ENCODE measurements around the gene SH2D6.
"Not testable (repeated sequence)": the region's sequence is repeated elsewhere in the genome, so short reads cannot be mapped to it uniquely, and the experiment has no call there.

The SH2D6 gene

GRCh38 chr2:85418132-85419008, at the start of gene SH2D6:
SH2D6 (plus strand) TSS chr2:85418714; CDS start chr2:85429466, 10,752 bp downstream.
- peak; percentile 92 for DNase-seq

- no peak for DNase-seq
Observed at GRCh38 chr2:85368921-85369320, 49.6 kb upstream of the SH2D6 start.

- DNase-seq = no peak
Observed at GRCh38 chr2:85369500-85369899, 49.0 kb upstream of the SH2D6 start.

- DNase-seq = no peak
Observed at GRCh38 chr2:85371045-85371444, 47.5 kb upstream of the SH2D6 start.

GRCh38 chr2:85376291-85377065, 42.0 kb upstream of the SH2D6 start:
- DNase-seq = no peak

GRCh38 chr2:85377083-85377482, 41.4 kb upstream of the SH2D6 start:
- no peak for DNase-seq

GRCh38 chr2:85378257-85378656, 40.3 kb upstream of the SH2D6 start:
- DNase-seq = no peak

- no peak for DNase-seq
Observed at GRCh38 chr2:85380048-85380447, 38.5 kb upstream of the SH2D6 start.

GRCh38 chr2:85383151-85383550, 35.4 kb upstream of the SH2D6 start:
- not testable (repeated sequence) for DNase-seq

GRCh38 chr2:85383850-85384249, 34.7 kb upstream of the SH2D6 start:
- DNase-seq = no peak

- no peak for DNase-seq
Observed at GRCh38 chr2:85385746-85386145, 32.8 kb upstream of the SH2D6 start.

- DNase-seq = no peak
Observed at GRCh38 chr2:85387754-85388153, 30.8 kb upstream of the SH2D6 start.

GRCh38 chr2:85388878-85389538, 29.5 kb upstream of the SH2D6 start:
- DNase-seq = no peak

- DNase-seq = no peak
Observed at GRCh38 chr2:85390941-85391669, 27.4 kb upstream of the SH2D6 start.

GRCh38 chr2:85393836-85394235, 24.7 kb upstream of the SH2D6 start:
- no peak for DNase-seq

- DNase-seq = no peak
Observed at GRCh38 chr2:85394261-85394681, 24.2 kb upstream of the SH2D6 start.

- no peak for DNase-seq
Observed at GRCh38 chr2:85394976-85395375, 23.5 kb upstream of the SH2D6 start.

- no peak for DNase-seq
Observed at GRCh38 chr2:85395912-85396475, 22.5 kb upstream of the SH2D6 start.

- no peak for DNase-seq
Observed at GRCh38 chr2:85396531-85397470, 21.7 kb upstream of the SH2D6 start.

- peak; percentile 16 for DNase-seq
Observed at GRCh38 chr2:85397925-85398331, 20.6 kb upstream of the SH2D6 start.
